Glutamatergic neuron (in vitro differentiated cells): Measurements from ENCODE around the gene ITPK1. TPM values are rescaled to one million over a fixed set of nuclear protein-coding genes. Genes with fewer than 3 reads are reported as not detected.

Source experiments
- DNase-seq: peaks from one replicate; pipeline ENCODE4 v3.0.0; 2022
- H3K27ac Mint-ChIP-seq: one replicate; pipeline ENCODE4 v1.8.0; 2020; ENCODE audit warnings: mild to moderate bottlenecking, mixed read lengths, inconsistent platforms; ENCODE audit not compliant: unreplicated experiment
- H3K27me3 Mint-ChIP-seq: one replicate; pipeline ENCODE4 v1.8.0; 2020; ENCODE audit warnings: mild to moderate bottlenecking, moderate library complexity, mixed read lengths, inconsistent platforms; ENCODE audit not compliant: unreplicated experiment
- H3K36me3 Mint-ChIP-seq: one replicate; pipeline ENCODE4 v1.8.0; 2020; ENCODE audit warnings: mild to moderate bottlenecking, mixed read lengths, inconsistent platforms; ENCODE audit not compliant: unreplicated experiment
- H3K4me1 Mint-ChIP-seq: one replicate; pipeline ENCODE4 v1.8.0; 2020; ENCODE audit warnings: mild to moderate bottlenecking, low read depth, mixed read lengths, inconsistent platforms; ENCODE audit not compliant: unreplicated experiment
- H3K4me3 Mint-ChIP-seq: one replicate; pipeline ENCODE4 v1.8.0; 2020; ENCODE audit warnings: mild to moderate bottlenecking, mixed read lengths, inconsistent platforms; ENCODE audit not compliant: unreplicated experiment
- H3K9me3 Mint-ChIP-seq: one replicate; pipeline ENCODE4 v1.8.0; 2020; ENCODE audit warnings: mild to moderate bottlenecking, moderate library complexity, mixed read lengths, inconsistent platforms; ENCODE audit not compliant: unreplicated experiment
- total RNA-seq: library from RNA; stranded (reverse); fragmentation: NEBNext Ultra II Directional; extraction: Animal tissue kit (Norgen Biotek cat#: 25700); gene quantifications from one replicate; pipeline ENCODE4 v1.2.1, GENCODE V29; 2021; ENCODE audit not compliant: unreplicated experiment
- TF ChIP-seq, protein P1 (sequence below): fragments of 200-600 bp; sonication (generic); IDR thresholded peaks from one replicate; pipeline ENCODE4 v1.5.0; 2021; ENCODE audit not compliant: partially characterized antibody, unreplicated experiment

Gene ITPK1
- total RNA-seq, 1 donor from 2014 or later = 132 TPM

- H3K27ac Mint-ChIP-seq = peak overlapping the region; percentile 90
- no peak for DNase-seq
- peaks cover 33% of the 10 kb centered on the region for H3K4me1 Mint-ChIP-seq
- H3K4me3 Mint-ChIP-seq = peak overlapping the region; percentile 52
- peaks cover 4% of the 10 kb centered on the region for H3K27me3 Mint-ChIP-seq
- no peaks in the 10 kb centered on the region for H3K36me3 Mint-ChIP-seq
- peaks cover 7% of the 10 kb centered on the region for H3K9me3 Mint-ChIP-seq
- TF ChIP-seq, protein P1, sequence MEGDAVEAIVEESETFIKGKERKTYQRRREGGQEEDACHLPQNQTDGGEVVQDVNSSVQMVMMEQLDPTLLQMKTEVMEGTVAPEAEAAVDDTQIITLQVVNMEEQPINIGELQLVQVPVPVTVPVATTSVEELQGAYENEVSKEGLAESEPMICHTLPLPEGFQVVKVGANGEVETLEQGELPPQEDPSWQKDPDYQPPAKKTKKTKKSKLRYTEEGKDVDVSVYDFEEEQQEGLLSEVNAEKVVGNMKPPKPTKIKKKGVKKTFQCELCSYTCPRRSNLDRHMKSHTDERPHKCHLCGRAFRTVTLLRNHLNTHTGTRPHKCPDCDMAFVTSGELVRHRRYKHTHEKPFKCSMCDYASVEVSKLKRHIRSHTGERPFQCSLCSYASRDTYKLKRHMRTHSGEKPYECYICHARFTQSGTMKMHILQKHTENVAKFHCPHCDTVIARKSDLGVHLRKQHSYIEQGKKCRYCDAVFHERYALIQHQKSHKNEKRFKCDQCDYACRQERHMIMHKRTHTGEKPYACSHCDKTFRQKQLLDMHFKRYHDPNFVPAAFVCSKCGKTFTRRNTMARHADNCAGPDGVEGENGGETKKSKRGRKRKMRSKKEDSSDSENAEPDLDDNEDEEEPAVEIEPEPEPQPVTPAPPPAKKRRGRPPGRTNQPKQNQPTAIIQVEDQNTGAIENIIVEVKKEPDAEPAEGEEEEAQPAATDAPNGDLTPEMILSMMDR = no peak
These were observed 33.7 kb downstream of the ITPK1 start for GRCh38 chr14:93081876-93082570.

DNA sequence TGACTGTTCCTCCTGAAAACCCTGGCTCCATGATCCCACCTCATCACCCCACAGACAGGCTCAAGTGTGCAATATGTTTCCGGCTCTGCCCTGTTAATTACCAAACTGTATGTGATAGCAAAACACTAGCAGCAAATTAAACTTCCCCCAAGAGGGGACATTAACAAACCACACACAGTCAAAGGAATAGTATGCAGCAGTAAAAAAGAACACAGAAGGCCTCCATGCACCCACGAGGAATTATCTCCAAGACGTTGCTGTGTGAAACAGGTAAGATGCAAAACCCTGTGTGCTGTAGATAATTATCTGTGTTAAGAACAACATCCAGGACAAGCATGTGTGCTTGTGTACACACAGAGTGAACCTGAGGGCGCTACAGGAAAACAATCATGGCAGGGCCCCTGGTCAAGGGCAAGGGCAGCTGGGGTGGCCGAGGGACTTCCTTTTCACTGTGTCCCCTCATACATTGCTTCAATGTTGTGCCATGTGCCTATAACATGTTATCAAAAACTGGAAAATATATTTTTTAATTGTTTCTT, 35.8 kb downstream of the ITPK1 start:
- peaks cover 7% of the 10 kb centered on the region for H3K27me3 Mint-ChIP-seq
- no peak overlapping the region for H3K4me3 Mint-ChIP-seq
- H3K9me3 Mint-ChIP-seq = peaks cover 10% of the 10 kb centered on the region
- peaks cover 33% of the 10 kb centered on the region for H3K4me1 Mint-ChIP-seq
- H3K36me3 Mint-ChIP-seq = no peaks in the 10 kb centered on the region
- no peak for DNase-seq
- TF ChIP-seq, protein P1 = no peak
- no peak overlapping the region for H3K27ac Mint-ChIP-seq

GRCh38 chr14:93079321-93079720, 36.4 kb downstream of the ITPK1 start:
- Mint-ChIP-seq H3K4me1 (peaks cover 39% of the 10 kb centered on the region), H3K9me3 (peaks cover 8% of the 10 kb centered on the region), H3K4me3 (no peak overlapping the region), H3K36me3 (no peaks in the 10 kb centered on the region), H3K27ac (no peak overlapping the region), H3K27me3 (peaks cover 10% of the 10 kb centered on the region)
- TF ChIP-seq, protein P1 = no peak
- DNase-seq = no peak

DNA sequence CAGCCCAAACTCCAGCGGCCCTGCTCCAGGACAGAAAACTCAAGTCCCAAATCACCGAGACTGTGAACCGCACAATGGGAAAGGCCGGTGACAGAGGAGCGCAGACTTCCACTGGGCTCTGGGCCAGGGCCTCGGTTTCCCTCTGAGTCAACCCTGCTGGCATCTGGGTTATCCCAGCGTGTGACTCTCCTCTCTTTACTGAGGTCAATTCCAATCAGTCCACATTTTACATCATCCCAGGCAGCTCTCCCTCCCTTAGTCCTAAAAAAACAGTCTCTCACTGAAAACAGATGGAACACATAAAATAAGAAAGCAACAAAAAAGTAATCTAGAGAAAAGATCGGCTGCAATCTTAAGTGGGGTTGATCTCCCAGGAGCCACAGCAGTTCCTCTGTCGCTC, 36.9 kb downstream of the ITPK1 start:
- peaks cover 8% of the 10 kb centered on the region for H3K9me3 Mint-ChIP-seq
- H3K4me1 Mint-ChIP-seq = peaks cover 41% of the 10 kb centered on the region
- no peak overlapping the region for H3K27ac Mint-ChIP-seq
- TF ChIP-seq, protein P1 = no peak
- no peaks in the 10 kb centered on the region for H3K36me3 Mint-ChIP-seq
- DNase-seq = no peak
- H3K27me3 Mint-ChIP-seq = peaks cover 10% of the 10 kb centered on the region
- no peak overlapping the region for H3K4me3 Mint-ChIP-seq

- H3K27me3 Mint-ChIP-seq = peaks cover 15% of the 10 kb centered on the region
- no peaks in the 10 kb centered on the region for H3K36me3 Mint-ChIP-seq
- H3K4me1 Mint-ChIP-seq = peaks cover 35% of the 10 kb centered on the region
- peaks cover 11% of the 10 kb centered on the region for H3K9me3 Mint-ChIP-seq
- TF ChIP-seq, protein P1 = no peak
- H3K27ac Mint-ChIP-seq = peak overlapping the region; percentile 62
- DNase-seq = no peak
- peak overlapping the region; percentile 47 for H3K4me3 Mint-ChIP-seq
These were observed 39.0 kb downstream of the ITPK1 start for GRCh38 chr14:93076755-93077154.
